Prostate gland (tissue), 2 donors: ENCODE results near the gene DAP.

Experiments
- CTCF ChIP-seq, 4 experiments: fragments of 200-600 bp in 2 of 4; fragments of 450-650 bp in 2 of 4; sonication (generic) in 2 of 4; IDR thresholded peaks; 1 replicate in 3 of 4; 2 replicates in 1 of 4; pipeline ENCODE4 v1.5.1; 2016 to 2019; ENCODE audit warnings: antibody characterized with exemption in 4 of 4, mild to moderate bottlenecking in 2 of 4, moderate library complexity in 2 of 4
- POLR2A ChIP-seq: fragments of 450-650 bp; IDR thresholded peaks from one replicate; pipeline ENCODE4 v1.6.1; 2016; ENCODE audit warnings: antibody characterized with exemption, mild to moderate bottlenecking
- POLR2AphosphoS5 ChIP-seq: sonication (generic); formaldehyde crosslinking; IDR thresholded peaks from one replicate; pipeline ENCODE4 v1.6.1; 2017; ENCODE audit warnings: antibody characterized with exemption

- TF ChIP-seq POLR2A (no peak), CTCF (IDR thresholded peaks at IDR 0.05) (no peak), POLR2AphosphoS5 (no peak)
Measured at GRCh38 chr5:10702911-10703491, 58.0 kb downstream of the DAP start.
